Measurements from ENCODE around the gene PTPRJ. TPM values are rescaled to one million over a fixed set of nuclear protein-coding genes. Genes with fewer than 3 reads are reported as not detected.
A peak's percentile ranks its signal among the peaks of the same experiment; 100 is the strongest.

The PTPRJ gene
- total RNA-seq, 2 donors from 2014 or later = 23.6 to 26.5 TPM

GRCh38 chr11:48056325-48057183 lies 76.2 kb downstream of the PTPRJ start:
- Mint-ChIP-seq H3K9me3 (no peaks in the 10 kb centered on the region), H3K27ac (peak overlapping the region; percentile 69 to 87), H3K36me3 (peaks cover 0 to 8% of the 10 kb centered on the region in 2 donors)
- ATAC-seq = no peak
- DNase-seq (ENCODE audit: low spot score in 2 of 2) = no peak

GRCh38 chr11:48058064-48058463 lies 77.7 kb downstream of the PTPRJ start:
- DNase-seq (ENCODE audit: low spot score in 2 of 2) (no peak), ATAC-seq (no peak)
- no peaks in the 10 kb centered on the region for H3K9me3 Mint-ChIP-seq
- H3K36me3 Mint-ChIP-seq = peaks cover 0 to 8% of the 10 kb centered on the region in 2 donors
- H3K27ac Mint-ChIP-seq = peak overlapping the region; percentile 45 to 56

- Mint-ChIP-seq H3K27ac (peak overlapping the region; percentile 45 to 56), H3K36me3 (peaks cover 0 to 8% of the 10 kb centered on the region in 2 donors), H3K9me3 (no peaks in the 10 kb centered on the region)
- DNase-seq (ENCODE audit: low spot score in 2 of 2) (no peak), ATAC-seq (no peak)
Measured at GRCh38 chr11:48058788-48059187, 78.4 kb downstream of the PTPRJ start.

GRCh38 chr11:48062649-48063048 lies 82.3 kb downstream of the PTPRJ start:
- ATAC-seq (no peak), DNase-seq (ENCODE audit: low spot score in 2 of 2) (no peak)
- H3K36me3 Mint-ChIP-seq = peaks cover 0 to 8% of the 10 kb centered on the region in 2 donors
- H3K27ac Mint-ChIP-seq = no peak overlapping the region
- H3K9me3 Mint-ChIP-seq = no peaks in the 10 kb centered on the region

- DNase-seq (ENCODE audit: low spot score in 2 of 2) = no peak
- H3K36me3 Mint-ChIP-seq = peaks cover 0 to 12% of the 10 kb centered on the region in 2 donors
- H3K9me3 Mint-ChIP-seq = no peaks in the 10 kb centered on the region
- peak overlapping the region in 1 of 2 donors; percentile 69 for H3K27ac Mint-ChIP-seq
- no peak for ATAC-seq
Measured at GRCh38 chr11:48063424-48063978, 83.1 kb downstream of the PTPRJ start.

GRCh38 chr11:48064306-48064705 lies 83.9 kb downstream of the PTPRJ start:
- DNase-seq (ENCODE audit: low spot score in 2 of 2) (no peak), ATAC-seq (no peak)
- H3K27ac Mint-ChIP-seq = peak overlapping the region; percentile 51 to 69
- H3K9me3 Mint-ChIP-seq = no peaks in the 10 kb centered on the region
- H3K36me3 Mint-ChIP-seq = peaks cover 0 to 11% of the 10 kb centered on the region in 2 donors

- no peak for DNase-seq (ENCODE audit: low spot score in 2 of 2)
- Mint-ChIP-seq H3K36me3 (peaks cover 0 to 11% of the 10 kb centered on the region in 2 donors), H3K27ac (no peak overlapping the region), H3K9me3 (no peaks in the 10 kb centered on the region)
- no peak for ATAC-seq
Measured at GRCh38 chr11:48066881-48067800, 86.8 kb downstream of the PTPRJ start.

GRCh38 chr11:48073031-48073861 lies 92.9 kb downstream of the PTPRJ start:
- ATAC-seq (no peak), DNase-seq (ENCODE audit: low spot score in 2 of 2) (no peak)
- Mint-ChIP-seq H3K27ac (no peak overlapping the region), H3K9me3 (peaks cover 0 to 4% of the 10 kb centered on the region in 2 donors), H3K36me3 (peaks cover 0 to 12% of the 10 kb centered on the region in 2 donors)

- ATAC-seq (no peak), DNase-seq (ENCODE audit: low spot score in 2 of 2) (no peak)
- H3K9me3 Mint-ChIP-seq = peaks cover 0 to 4% of the 10 kb centered on the region in 2 donors
- H3K27ac Mint-ChIP-seq = no peak overlapping the region
- peaks cover 0 to 6% of the 10 kb centered on the region in 2 donors for H3K36me3 Mint-ChIP-seq
Measured at GRCh38 chr11:48074425-48075181, 94.2 kb downstream of the PTPRJ start.

GRCh38 chr11:48075637-48076036 lies 95.3 kb downstream of the PTPRJ start:
- ATAC-seq = no peak
- no peak overlapping the region for H3K27ac Mint-ChIP-seq
- H3K9me3 Mint-ChIP-seq = peaks cover 0 to 4% of the 10 kb centered on the region in 2 donors
- H3K36me3 Mint-ChIP-seq = peaks cover 0 to 6% of the 10 kb centered on the region in 2 donors
- no peak for DNase-seq (ENCODE audit: low spot score in 2 of 2)

GRCh38 chr11:48077251-48077650 lies 96.9 kb downstream of the PTPRJ start:
- DNase-seq (ENCODE audit: low spot score in 2 of 2) (no peak), ATAC-seq (no peak)
- peaks cover 0 to 9% of the 10 kb centered on the region in 2 donors for H3K36me3 Mint-ChIP-seq
- H3K27ac Mint-ChIP-seq = no peak overlapping the region
- peaks cover 0 to 4% of the 10 kb centered on the region in 2 donors for H3K9me3 Mint-ChIP-seq

GRCh38 chr11:48078689-48079088 lies 98.3 kb downstream of the PTPRJ start:
- ATAC-seq (no peak), DNase-seq (ENCODE audit: low spot score in 2 of 2) (no peak)
- Mint-ChIP-seq H3K36me3 (peaks cover 0 to 19% of the 10 kb centered on the region in 2 donors), H3K27ac (no peak overlapping the region), H3K9me3 (peaks cover 0 to 5% of the 10 kb centered on the region in 2 donors)

- Mint-ChIP-seq H3K9me3 (peaks cover 0 to 8% of the 10 kb centered on the region in 2 donors), H3K27ac (peak overlapping the region in 1 of 2 donors; percentile 75), H3K36me3 (peaks cover 0 to 24% of the 10 kb centered on the region in 2 donors)
- DNase-seq (ENCODE audit: low spot score in 2 of 2) (no peak), ATAC-seq (no peak)
Measured at GRCh38 chr11:48079596-48079995, 99.2 kb downstream of the PTPRJ start.

GRCh38 chr11:48080301-48080861 lies 100.0 kb downstream of the PTPRJ start:
- peaks cover 0 to 24% of the 10 kb centered on the region in 2 donors for H3K36me3 Mint-ChIP-seq
- peak overlapping the region; percentile 60 to 77 for H3K27ac Mint-ChIP-seq
- DNase-seq (ENCODE audit: low spot score in 2 of 2) (no peak), ATAC-seq (no peak)
- H3K9me3 Mint-ChIP-seq = peaks cover 0 to 8% of the 10 kb centered on the region in 2 donors
